GM23248 (cell line): ENCODE data around the gene ITGA6.

Experiments
- EZH2 ChIP-seq: fragments of 200-600 bp; sonication (generic); IDR thresholded peaks from 2 replicates; pipeline ENCODE4 v1.6.1; 2018; ENCODE audit warnings: antibody characterized with exemption, mild to moderate bottlenecking; ENCODE audit not compliant: insufficient read depth, poor library complexity, severe bottlenecking
- EZH2phosphoT487 ChIP-seq: fragments of 200-600 bp; sonication (generic); IDR thresholded peaks from 2 replicates; pipeline ENCODE4 v1.6.1; 2018; ENCODE audit warnings: antibody characterized with exemption, moderate library complexity, mild to moderate bottlenecking, low read depth; ENCODE audit not compliant: insufficient read depth

DNA sequence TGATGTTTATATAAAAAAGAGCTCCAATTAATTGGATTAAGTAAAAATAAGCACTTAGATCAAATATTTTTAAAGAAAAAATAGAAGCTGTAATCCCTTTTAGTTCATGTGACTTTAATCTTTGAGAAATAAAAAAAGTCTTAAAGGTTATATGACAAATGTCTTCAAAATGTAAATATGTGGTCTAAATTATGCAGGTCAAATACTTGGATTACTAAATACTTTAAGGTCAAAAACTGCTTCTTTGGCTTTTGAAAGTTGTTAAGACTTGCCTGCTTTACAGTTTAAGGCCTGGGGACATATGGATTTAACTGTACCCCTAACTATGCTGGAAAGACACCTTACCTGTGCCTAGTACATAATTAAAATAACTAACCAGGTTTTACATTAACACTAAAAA is 113.0 kb downstream of the ITGA6 start:
- TF ChIP-seq EZH2 (no peak), EZH2phosphoT487 (no peak)
